Mucosa of rectum (tissue), 2 donors: ENCODE measurements around the gene CDHR5.
A peak's percentile ranks its signal among the peaks of the same experiment; 100 is the strongest.

Experiments
- H3K27ac ChIP-seq, 2 donors: one replicate each; pipeline ENCODE4 v1.7.0; 2013; ENCODE audit warnings: inconsistent platforms in 2 of 2, low read depth in 2 of 2, low read length in 2 of 2
- H3K27me3 ChIP-seq, 2 donors: one replicate each; pipeline ENCODE4 v1.7.0; 2013; ENCODE audit warnings: low read length in 2 of 2; ENCODE audit not compliant: control insufficient read depth in 2 of 2, insufficient read depth in 2 of 2
- H3K36me3 ChIP-seq, 2 donors: one replicate each; pipeline ENCODE4 v1.7.0; 2013; ENCODE audit warnings: low read length in 2 of 2; ENCODE audit not compliant: control insufficient read depth in 2 of 2, insufficient read depth in 2 of 2
- H3K4me1 ChIP-seq, 2 donors: one replicate each; pipeline ENCODE4 v1.7.0; 2013; ENCODE audit warnings: low read length in 2 of 2, mild to moderate bottlenecking in 1 of 2; ENCODE audit not compliant: control insufficient read depth in 2 of 2, insufficient read depth in 2 of 2
- H3K4me3 ChIP-seq, 2 donors: one replicate each; pipeline ENCODE4 v1.7.0; 2013; ENCODE audit warnings: low read length in 2 of 2
- H3K9ac ChIP-seq, 2 donors: one replicate each; pipeline ENCODE4 v1.7.0; 2013; ENCODE audit warnings: low read length in 2 of 2, low read depth in 1 of 2, mild to moderate bottlenecking in 1 of 2
- H3K9me3 ChIP-seq, 2 donors: one replicate each; pipeline ENCODE4 v1.7.0; 2013; ENCODE audit warnings: low read length in 2 of 2; ENCODE audit not compliant: control insufficient read depth in 2 of 2
- donor health status: healthy.
- donor health status: Normal muscosa, but diverticular disease.

Gene CDHR5

DNA sequence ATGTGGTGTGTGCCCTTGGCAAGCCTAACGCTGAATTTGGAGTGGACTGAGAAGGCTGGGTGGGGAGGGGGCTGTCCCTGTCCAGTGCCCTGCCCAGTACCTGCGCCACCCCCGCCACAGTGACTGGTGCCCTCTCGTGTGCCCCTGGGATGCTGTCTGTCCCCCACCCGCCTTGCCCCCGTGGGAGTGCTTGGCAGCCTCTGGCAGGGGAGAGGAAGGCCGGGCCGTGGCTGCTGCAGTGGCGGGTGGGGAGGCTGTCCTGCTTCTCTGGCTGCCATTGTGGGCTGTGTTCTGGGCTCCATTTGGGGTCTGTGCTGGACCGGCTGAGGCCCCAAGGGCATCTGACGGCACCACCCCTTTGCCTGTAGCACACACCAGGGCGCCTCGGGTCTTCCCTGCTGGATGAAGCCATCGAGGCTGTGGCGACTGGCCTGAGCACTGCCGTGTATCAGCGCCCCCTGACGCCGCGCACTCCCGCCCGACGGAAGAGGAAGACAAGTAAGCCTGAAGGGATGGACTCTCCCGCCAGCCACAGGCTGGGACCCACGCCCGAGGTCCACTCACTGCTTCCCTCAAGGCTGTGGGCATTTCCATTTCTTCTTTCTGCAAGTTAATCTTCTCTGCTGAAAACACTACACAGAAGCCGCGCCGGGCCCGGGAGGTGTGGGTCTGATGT is 26.6 kb downstream of the CDHR5 start:
- H3K4me3 ChIP-seq: no peak overlapping the region
- H3K36me3 ChIP-seq: peaks cover 52 to 75% of the 10 kb centered on the region in 2 donors
- H3K27ac ChIP-seq: no peak overlapping the region

DNA sequence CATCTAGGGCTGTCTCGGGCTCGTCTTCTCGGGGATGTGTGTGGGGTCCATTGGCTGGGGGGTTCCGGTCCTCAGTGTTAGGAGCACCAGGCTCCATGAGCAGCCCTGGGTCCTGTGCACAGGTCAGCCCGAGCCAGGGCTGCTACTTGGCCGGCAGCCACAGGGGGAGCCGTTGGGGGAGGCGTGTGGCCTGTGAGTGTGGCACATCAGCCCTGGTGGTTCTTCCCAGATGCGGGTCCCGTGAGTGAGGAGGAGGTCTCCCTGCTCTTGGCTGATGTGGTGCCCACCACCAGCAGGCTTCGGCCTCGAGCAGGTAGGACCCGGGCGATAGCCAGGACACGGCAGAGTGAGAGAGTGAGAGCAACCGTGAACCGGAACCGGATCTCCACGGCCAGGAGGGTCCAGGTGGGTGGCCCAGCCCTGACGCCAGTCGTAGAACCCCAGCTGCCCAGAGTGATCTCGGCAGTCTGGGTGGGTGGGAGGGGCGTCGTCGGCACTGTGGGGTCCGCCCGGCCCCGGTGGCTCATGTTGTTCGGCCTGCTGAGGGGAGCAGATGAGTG is 27.5 kb downstream of the CDHR5 start:
- H3K9me3 ChIP-seq: no peaks in the 10 kb centered on the region
- no peaks in the 10 kb centered on the region for H3K27me3 ChIP-seq
- H3K4me1 ChIP-seq: no peaks in the 10 kb centered on the region
- H3K4me3 ChIP-seq: no peak overlapping the region
- no peak overlapping the region for H3K27ac ChIP-seq
- peaks cover 60 to 81% of the 10 kb centered on the region in 2 donors for H3K36me3 ChIP-seq
- no peak overlapping the region for H3K9ac ChIP-seq

More for the DNA sequence above, 26.6 kb downstream of the CDHR5 start:
- H3K4me1 ChIP-seq: no peaks in the 10 kb centered on the region
- H3K27me3 ChIP-seq: no peaks in the 10 kb centered on the region
- no peak overlapping the region for H3K9ac ChIP-seq
- H3K9me3 ChIP-seq: no peaks in the 10 kb centered on the region

- H3K27ac ChIP-seq: no peak overlapping the region
- H3K4me1 ChIP-seq: no peaks in the 10 kb centered on the region
- H3K4me3 ChIP-seq: no peak overlapping the region
- H3K9me3 ChIP-seq: no peaks in the 10 kb centered on the region
- no peak overlapping the region for H3K9ac ChIP-seq
- no peaks in the 10 kb centered on the region for H3K27me3 ChIP-seq
- H3K36me3 ChIP-seq: peaks cover 55 to 77% of the 10 kb centered on the region in 2 donors
Measured at GRCh38 chr11:596374-596773, 28.4 kb downstream of the CDHR5 start.

DNA sequence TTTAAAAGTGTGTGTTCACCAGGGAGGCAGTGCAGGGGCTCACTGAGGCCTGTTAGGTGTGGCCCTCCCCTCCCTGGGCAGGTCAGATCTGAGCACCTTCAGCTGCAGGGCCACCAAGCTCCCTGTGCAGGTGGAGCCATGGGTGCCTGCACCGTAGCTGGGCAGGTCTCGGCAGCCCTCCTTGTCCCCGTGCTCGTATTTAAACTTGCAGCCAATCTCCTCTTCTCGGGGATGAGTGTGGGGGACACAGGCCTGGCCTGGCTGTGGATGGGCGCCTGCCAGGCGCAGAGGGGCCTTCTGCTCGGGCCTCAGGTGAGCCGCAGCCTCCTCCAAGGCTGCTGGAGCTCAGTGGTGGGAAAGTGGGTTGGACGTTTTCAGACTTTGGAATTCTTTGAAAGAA is 29.4 kb downstream of the CDHR5 start:
- no peak overlapping the region for H3K4me3 ChIP-seq
- no peak overlapping the region for H3K9ac ChIP-seq
- no peaks in the 10 kb centered on the region for H3K27me3 ChIP-seq
- no peaks in the 10 kb centered on the region for H3K9me3 ChIP-seq
- H3K4me1 ChIP-seq: no peaks in the 10 kb centered on the region
- H3K27ac ChIP-seq: no peak overlapping the region
- H3K36me3 ChIP-seq: peaks cover 55 to 78% of the 10 kb centered on the region in 2 donors

- H3K36me3 ChIP-seq: peaks cover 61 to 75% of the 10 kb centered on the region in 2 donors
- H3K27ac ChIP-seq: no peak overlapping the region
- H3K9me3 ChIP-seq: no peaks in the 10 kb centered on the region
Measured at GRCh38 chr11:593347-593746, 31.4 kb downstream of the CDHR5 start.

GRCh38 chr11:592918-593317 is 31.8 kb downstream of the CDHR5 start:
- Histone ChIP-seq H3K27me3 (no peaks in the 10 kb centered on the region), H3K4me1 (no peaks in the 10 kb centered on the region), H3K27ac (no peak overlapping the region), H3K36me3 (peaks cover 59 to 74% of the 10 kb centered on the region in 2 donors), H3K9ac (no peak overlapping the region), H3K4me3 (no peak overlapping the region), H3K9me3 (no peaks in the 10 kb centered on the region)

More at GRCh38 chr11:593347-593746, 31.4 kb downstream of the CDHR5 start:
- H3K4me3 ChIP-seq: no peak overlapping the region
- H3K9ac ChIP-seq: no peak overlapping the region
- H3K4me1 ChIP-seq: no peaks in the 10 kb centered on the region
- no peaks in the 10 kb centered on the region for H3K27me3 ChIP-seq

- Histone ChIP-seq H3K9ac (no peak overlapping the region), H3K4me3 (no peak overlapping the region), H3K4me1 (no peaks in the 10 kb centered on the region), H3K9me3 (no peaks in the 10 kb centered on the region), H3K27me3 (no peaks in the 10 kb centered on the region), H3K36me3 (peaks cover 59 to 73% of the 10 kb centered on the region in 2 donors), H3K27ac (no peak overlapping the region)
Measured at GRCh38 chr11:592501-592900, 32.3 kb downstream of the CDHR5 start.

- Histone ChIP-seq H3K9ac (no peak overlapping the region), H3K36me3 (peaks cover 59 to 74% of the 10 kb centered on the region in 2 donors), H3K9me3 (no peaks in the 10 kb centered on the region), H3K4me3 (no peak overlapping the region), H3K27me3 (no peaks in the 10 kb centered on the region), H3K27ac (no peak overlapping the region), H3K4me1 (no peaks in the 10 kb centered on the region)
Measured at GRCh38 chr11:590997-591396, 33.8 kb downstream of the CDHR5 start.

- no peak overlapping the region for H3K27ac ChIP-seq
- no peak overlapping the region for H3K4me3 ChIP-seq
- no peaks in the 10 kb centered on the region for H3K9me3 ChIP-seq
- H3K36me3 ChIP-seq: peaks cover 58 to 71% of the 10 kb centered on the region in 2 donors
- no peaks in the 10 kb centered on the region for H3K27me3 ChIP-seq
- H3K4me1 ChIP-seq: no peaks in the 10 kb centered on the region
- H3K9ac ChIP-seq: no peak overlapping the region
Measured at GRCh38 chr11:589798-590197, 35.0 kb downstream of the CDHR5 start.

- Histone ChIP-seq H3K27ac (peak overlapping the region in 1 of 2 donors; percentile 31), H3K4me3 (no peak overlapping the region), H3K9ac (no peak overlapping the region), H3K9me3 (no peaks in the 10 kb centered on the region), H3K4me1 (no peaks in the 10 kb centered on the region), H3K27me3 (no peaks in the 10 kb centered on the region), H3K36me3 (peaks cover 56 to 66% of the 10 kb centered on the region in 2 donors)
Measured at GRCh38 chr11:587978-588380, 36.8 kb downstream of the CDHR5 start.
